ENCODE data around the gene CYP2F1.
"Not testable (repeated sequence)": the region's sequence is repeated elsewhere in the genome, so short reads cannot be mapped to it uniquely, and the experiment has no call there.

The CYP2F1 gene

GRCh38 chr19:41114132-41114531 lies at the start of gene CYP2F1:
Gene CYP2F1 (plus strand): TSS chr19:41114432. CDS start chr19:41116189, 1,757 bp downstream.
- DNase-seq = no peak

GRCh38 chr19:41064974-41065569 lies 49.2 kb upstream of the CYP2F1 start:
- no peak for DNase-seq

- DNase-seq = no peak
These were observed 37.9 kb upstream of the CYP2F1 start for GRCh38 chr19:41076286-41076685.

- no peak for DNase-seq
These were observed 30.7 kb upstream of the CYP2F1 start for GRCh38 chr19:41083516-41083915.

GRCh38 chr19:41085748-41086415 lies 28.4 kb upstream of the CYP2F1 start:
- DNase-seq = no peak

GRCh38 chr19:41088151-41088550 lies 26.1 kb upstream of the CYP2F1 start, which contains the start of gene CYP2A13:
Gene CYP2A13 (plus strand): TSS chr19:41088451. CDS start chr19:41088472, 21 bp downstream.
- DNase-seq = no peak

- no peak for DNase-seq
These were observed 24.3 kb upstream of the CYP2F1 start for GRCh38 chr19:41089959-41090358.

GRCh38 chr19:41095703-41096102 lies 18.5 kb upstream of the CYP2F1 start:
- no peak for DNase-seq

- no peak for DNase-seq
These were observed 17.9 kb upstream of the CYP2F1 start for GRCh38 chr19:41096353-41096752.

- DNase-seq = no peak
These were observed 16.9 kb upstream of the CYP2F1 start for GRCh38 chr19:41097302-41097701.

- no peak for DNase-seq
These were observed 15.5 kb upstream of the CYP2F1 start for GRCh38 chr19:41098762-41099161.

- not testable (repeated sequence) for DNase-seq
These were observed 12.0 kb upstream of the CYP2F1 start for GRCh38 chr19:41102210-41102609.

- no peak for DNase-seq
These were observed 8.1 kb upstream of the CYP2F1 start for GRCh38 chr19:41106177-41106576.

- DNase-seq = no peak
These were observed 2.9 kb upstream of the CYP2F1 start for GRCh38 chr19:41111296-41111695.

- no peak for DNase-seq
These were observed 2.4 kb upstream of the CYP2F1 start for GRCh38 chr19:41111750-41112295.

- no peak for DNase-seq
These were observed 1.4 kb upstream of the CYP2F1 start for GRCh38 chr19:41112728-41113290.

- DNase-seq = no peak
These were observed 2.0 kb downstream of the CYP2F1 start for GRCh38 chr19:41116261-41116660.

- DNase-seq = not testable (repeated sequence)
These were observed 7.0 kb downstream of the CYP2F1 start for GRCh38 chr19:41120929-41121911.

GRCh38 chr19:41122846-41123245 lies 8.6 kb downstream of the CYP2F1 start:
- not testable (repeated sequence) for DNase-seq

GRCh38 chr19:41123716-41124294 lies 9.6 kb downstream of the CYP2F1 start:
- no peak for DNase-seq

- DNase-seq = not testable (repeated sequence)
These were observed 12.6 kb downstream of the CYP2F1 start for GRCh38 chr19:41126765-41127203.

GRCh38 chr19:41127362-41127761 lies 13.1 kb downstream of the CYP2F1 start:
- not testable (repeated sequence) for DNase-seq
